ENCODE measurements around the gene B9D1. TPM values are rescaled to one million over a fixed set of nuclear protein-coding genes. Genes with fewer than 3 reads are reported as not detected.
A peak's percentile ranks its signal among the peaks of the same experiment; 100 is the strongest.

B9D1 gene
- total and polyA plus RNA-seq, 2 of the 13 experiments (the other 11 are each of a cell fraction or from before 2014, with no cell fraction given), result 27.7 to 31.1 TPM

GRCh38 chr17:19336938-19337711 lies 25.4 kb downstream of the B9D1 start (continued):
- TF ChIP-seq TFAP4 (IDR thresholded peaks at IDR 0.05; ENCODE audit: borderline replicate concordance, low read depth), result peak; percentile 71; the same call in 1 of the 2 replicates
- peak; percentile 95 for TF ChIP-seq IRF9 (CRISPR knock-in tag; IDR thresholded peaks at IDR 0.05; ENCODE audit: borderline replicate concordance)
- no peak for TF ChIP-seq ZNF282 (IDR thresholded peaks at IDR 0.05; ENCODE audit: partially characterized antibody)
- TF ChIP-seq HOXA5 (CRISPR knock-in tag; IDR thresholded peaks at IDR 0.05), result no peak
- TF ChIP-seq ZMYM2 (CRISPR knock-in tag; IDR thresholded peaks at IDR 0.05), result no peak
- TF ChIP-seq ZBTB38 (CRISPR knock-in tag; IDR thresholded peaks at IDR 0.05), result peak; percentile 81
- peak; percentile 79 for TF ChIP-seq ZNF407 (CRISPR knock-in tag; IDR thresholded peaks at IDR 0.05; ENCODE audit: not compliant biosample characterization)
- TF ChIP-seq POGZ (CRISPR knock-in tag; IDR thresholded peaks at IDR 0.05), result 0 out of 2 replicates have a peak, but pooled peaks have one; percentile 42
- TF ChIP-seq RBFOX2 (IDR thresholded peaks at IDR 0.05; ENCODE audit: low read depth, low read length), result peak; percentile 45
- no peak for TF ChIP-seq KMT2A (CRISPR knock-in tag; IDR thresholded peaks at IDR 0.05)
- no peak for TF ChIP-seq CEBPZ (IDR thresholded peaks at IDR 0.05; ENCODE audit: low read length)
- peak; percentile 84; the same call in 1 of the 2 replicates for TF ChIP-seq RFXAP (CRISPR knock-in tag; IDR thresholded peaks at IDR 0.05; ENCODE audit: borderline replicate concordance)
- peak; percentile 58; the same call in 1 of the 2 replicates for TF ChIP-seq HNRNPL (IDR thresholded peaks at IDR 0.05; ENCODE audit: low read depth, low read length)
- TF ChIP-seq ZNF883 (CRISPR knock-in tag; IDR thresholded peaks at IDR 0.05; ENCODE audit: not compliant biosample characterization), result peak; percentile 92
